HG03558 (cell line): Measurements from ENCODE around the gene IGDCC3.

Experiments
- ATAC-seq: cut with Tn5 transposase; IDR thresholded peaks from one replicate; pipeline ENCODE4 v1.9.1; 2021; ENCODE audit warnings: moderate number of reproducible peaks; ENCODE audit not compliant: unreplicated experiment; ENCODE audit errors: extremely low read depth

Gene IGDCC3

GRCh38 chr15:65330934-65331645 is 46.7 kb downstream of the IGDCC3 start:
- no peak for ATAC-seq

GRCh38 chr15:65329984-65330735 is 47.6 kb downstream of the IGDCC3 start:
- ATAC-seq: no peak

GRCh38 chr15:65329288-65329983 is 48.4 kb downstream of the IGDCC3 start:
- ATAC-seq: no peak

GRCh38 chr15:65328506-65329287 is 49.1 kb downstream of the IGDCC3 start:
- ATAC-seq: no peak

GRCh38 chr15:65327651-65328393 is 50.0 kb downstream of the IGDCC3 start:
- no peak for ATAC-seq

- no peak for ATAC-seq
Measured at GRCh38 chr15:65326818-65327217, 51.0 kb downstream of the IGDCC3 start.

GRCh38 chr15:65326117-65326526 is 51.7 kb downstream of the IGDCC3 start:
- ATAC-seq: no peak

- no peak for ATAC-seq
Measured at GRCh38 chr15:65323071-65323511, 54.7 kb downstream of the IGDCC3 start.

GRCh38 chr15:65318870-65319356 is 58.9 kb downstream of the IGDCC3 start:
- no peak for ATAC-seq

- ATAC-seq: no peak
Measured at GRCh38 chr15:65312400-65312916, 65.3 kb downstream of the IGDCC3 start.

- ATAC-seq: no peak
Measured at GRCh38 chr15:65311760-65312159, 66.0 kb downstream of the IGDCC3 start.

- no peak for ATAC-seq
Measured at GRCh38 chr15:65310431-65311137, 67.2 kb downstream of the IGDCC3 start.

- ATAC-seq: no peak
Measured at GRCh38 chr15:65309882-65310418, 67.9 kb downstream of the IGDCC3 start.

GRCh38 chr15:65307978-65308377 is 69.8 kb downstream of the IGDCC3 start:
- ATAC-seq: no peak

GRCh38 chr15:65306551-65306950 is 71.3 kb downstream of the IGDCC3 start:
- ATAC-seq: no peak

GRCh38 chr15:65305776-65306175 is 72.0 kb downstream of the IGDCC3 start:
- no peak for ATAC-seq

- peak; percentile 17 for ATAC-seq
Measured at GRCh38 chr15:65305150-65305758, 72.5 kb downstream of the IGDCC3 start.
